Breast epithelium (tissue), 3 donors: ENCODE results near the gene AFMID.

ENCODE experiments used
- POLR2A ChIP-seq: fragments of 450-650 bp; IDR thresholded peaks from one replicate; pipeline ENCODE4 v1.6.1; 2016; ENCODE audit warnings: antibody characterized with exemption, mild to moderate bottlenecking, moderate library complexity
- POLR2AphosphoS5 ChIP-seq, 3 donors: sonication (generic); formaldehyde crosslinking; IDR thresholded peaks; one replicate each; pipeline ENCODE4 v1.6.1; 2017; ENCODE audit warnings: antibody characterized with exemption in 3 of 3
- TF ChIP-seq, protein P1 (sequence below), 3 donors: fragments of 450-650 bp; IDR thresholded peaks; one replicate each; pipeline ENCODE4 v1.5.1; 2016 to 2017; ENCODE audit warnings: antibody characterized with exemption in 3 of 3, mild to moderate bottlenecking in 3 of 3, moderate library complexity in 3 of 3

DNA sequence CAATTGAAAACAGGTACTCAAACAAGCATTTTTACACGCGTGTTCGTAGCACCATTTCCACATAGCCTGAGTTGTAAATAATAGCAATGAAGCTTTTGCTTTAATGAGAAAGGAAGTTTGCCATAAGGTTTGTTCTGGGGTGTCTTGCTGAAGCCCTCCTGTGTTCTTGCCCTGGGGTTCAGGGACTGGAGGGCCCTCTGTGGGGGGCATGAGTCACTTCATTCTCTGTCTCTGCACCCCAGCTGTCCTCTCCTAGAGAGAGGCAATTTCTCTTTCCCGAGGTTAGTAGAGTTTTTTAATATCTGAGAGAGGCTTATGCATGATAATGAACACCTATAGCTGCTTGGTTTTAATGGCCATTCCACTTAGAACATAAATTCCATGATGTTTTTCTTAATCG, 9.6 kb downstream of the AFMID start:
- TF ChIP-seq, protein P1, sequence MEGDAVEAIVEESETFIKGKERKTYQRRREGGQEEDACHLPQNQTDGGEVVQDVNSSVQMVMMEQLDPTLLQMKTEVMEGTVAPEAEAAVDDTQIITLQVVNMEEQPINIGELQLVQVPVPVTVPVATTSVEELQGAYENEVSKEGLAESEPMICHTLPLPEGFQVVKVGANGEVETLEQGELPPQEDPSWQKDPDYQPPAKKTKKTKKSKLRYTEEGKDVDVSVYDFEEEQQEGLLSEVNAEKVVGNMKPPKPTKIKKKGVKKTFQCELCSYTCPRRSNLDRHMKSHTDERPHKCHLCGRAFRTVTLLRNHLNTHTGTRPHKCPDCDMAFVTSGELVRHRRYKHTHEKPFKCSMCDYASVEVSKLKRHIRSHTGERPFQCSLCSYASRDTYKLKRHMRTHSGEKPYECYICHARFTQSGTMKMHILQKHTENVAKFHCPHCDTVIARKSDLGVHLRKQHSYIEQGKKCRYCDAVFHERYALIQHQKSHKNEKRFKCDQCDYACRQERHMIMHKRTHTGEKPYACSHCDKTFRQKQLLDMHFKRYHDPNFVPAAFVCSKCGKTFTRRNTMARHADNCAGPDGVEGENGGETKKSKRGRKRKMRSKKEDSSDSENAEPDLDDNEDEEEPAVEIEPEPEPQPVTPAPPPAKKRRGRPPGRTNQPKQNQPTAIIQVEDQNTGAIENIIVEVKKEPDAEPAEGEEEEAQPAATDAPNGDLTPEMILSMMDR (IDR thresholded peaks at IDR 0.05) = no peak
- no peak for TF ChIP-seq POLR2A
- no peak for TF ChIP-seq POLR2AphosphoS5 (IDR thresholded peaks at IDR 0.05)
